HFFc6 (cell line): ENCODE results near the gene TSPAN3. TPM values are rescaled to one million over a fixed set of nuclear protein-coding genes. Genes with fewer than 3 reads are reported as not detected.

ENCODE experiments used
- DNase-seq: peaks from one replicate; pipeline ENCODE4 v3.0.0-alpha.2; 2018
- H3K27ac Mint-ChIP-seq: 2 replicates; pipeline ENCODE4 v1.8.0; 2020; ENCODE audit warnings: mild to moderate bottlenecking, mixed read lengths
- H3K27me3 Mint-ChIP-seq: 2 replicates; pipeline ENCODE4 v1.8.0; 2021; ENCODE audit warnings: mild to moderate bottlenecking, moderate library complexity, mixed read lengths; ENCODE audit not compliant: insufficient read depth
- H3K36me3 Mint-ChIP-seq: 2 replicates; pipeline ENCODE4 v1.8.0; 2021; ENCODE audit warnings: low read depth, mixed read lengths
- H3K4me1 Mint-ChIP-seq: 2 replicates; pipeline ENCODE4 v1.8.0; 2020; ENCODE audit warnings: low read depth, mixed read lengths
- H3K4me3 Mint-ChIP-seq: 2 replicates; pipeline ENCODE4 v1.8.0; 2020; ENCODE audit warnings: mild to moderate bottlenecking, moderate library complexity, mixed read lengths
- H3K9me3 Mint-ChIP-seq: 2 replicates; pipeline ENCODE4 v1.8.0; 2020; ENCODE audit warnings: mild to moderate bottlenecking, mixed read lengths
- total RNA-seq, 6 experiments: library from RNA; stranded (reverse); fragmentation: NEBNext Ultra II Directional; extraction: Animal tissue kit (Norgen Biotek cat#: 25700); gene quantifications; 2 replicates in 1 of 6; 3 replicates in 5 of 6; pipeline ENCODE4 v1.2.3, GENCODE V29; 2021
- TF ChIP-seq, protein P1 (sequence below): fragments of 200-600 bp; sonication (generic); IDR thresholded peaks from 2 replicates; pipeline ENCODE4 v1.5.0; 2021; ENCODE audit warnings: antibody characterized with exemption, mild to moderate bottlenecking

The TSPAN3 gene
- total RNA-seq, 6 experiments from 2014 or later: 153 to 222 (median 183) TPM

DNA sequence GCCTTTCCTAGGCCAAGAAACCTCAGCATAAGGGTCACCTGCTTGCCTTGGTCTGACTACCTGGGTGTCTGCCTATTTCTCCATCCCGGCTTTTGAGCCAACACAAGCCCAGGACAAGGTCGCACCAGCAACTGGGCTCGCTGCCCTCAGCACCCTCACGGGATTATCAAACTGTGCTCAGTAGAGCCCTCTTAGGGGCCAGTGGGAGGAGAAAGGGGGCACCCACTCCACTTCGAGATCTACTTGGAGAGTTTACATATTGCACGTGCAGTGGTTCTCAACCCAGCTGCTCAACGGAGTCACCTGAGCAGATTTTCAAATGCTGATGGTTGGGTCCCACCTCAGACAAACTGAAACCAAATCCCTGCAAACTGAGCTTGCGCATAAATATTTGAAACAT is 31.1 kb downstream of the TSPAN3 start:
- TF ChIP-seq, protein P1, sequence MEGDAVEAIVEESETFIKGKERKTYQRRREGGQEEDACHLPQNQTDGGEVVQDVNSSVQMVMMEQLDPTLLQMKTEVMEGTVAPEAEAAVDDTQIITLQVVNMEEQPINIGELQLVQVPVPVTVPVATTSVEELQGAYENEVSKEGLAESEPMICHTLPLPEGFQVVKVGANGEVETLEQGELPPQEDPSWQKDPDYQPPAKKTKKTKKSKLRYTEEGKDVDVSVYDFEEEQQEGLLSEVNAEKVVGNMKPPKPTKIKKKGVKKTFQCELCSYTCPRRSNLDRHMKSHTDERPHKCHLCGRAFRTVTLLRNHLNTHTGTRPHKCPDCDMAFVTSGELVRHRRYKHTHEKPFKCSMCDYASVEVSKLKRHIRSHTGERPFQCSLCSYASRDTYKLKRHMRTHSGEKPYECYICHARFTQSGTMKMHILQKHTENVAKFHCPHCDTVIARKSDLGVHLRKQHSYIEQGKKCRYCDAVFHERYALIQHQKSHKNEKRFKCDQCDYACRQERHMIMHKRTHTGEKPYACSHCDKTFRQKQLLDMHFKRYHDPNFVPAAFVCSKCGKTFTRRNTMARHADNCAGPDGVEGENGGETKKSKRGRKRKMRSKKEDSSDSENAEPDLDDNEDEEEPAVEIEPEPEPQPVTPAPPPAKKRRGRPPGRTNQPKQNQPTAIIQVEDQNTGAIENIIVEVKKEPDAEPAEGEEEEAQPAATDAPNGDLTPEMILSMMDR: no peak
- Mint-ChIP-seq H3K36me3 (peaks cover 23% of the 10 kb centered on the region), H3K9me3 (peaks cover 13% of the 10 kb centered on the region; the same call in 1 of the 2 replicates), H3K4me3 (no peak overlapping the region), H3K27ac (no peak overlapping the region; the same call in 1 of the 2 replicates), H3K27me3 (peaks cover 9% of the 10 kb centered on the region), H3K4me1 (peaks cover 11% of the 10 kb centered on the region)
- DNase-seq: no peak

DNA sequence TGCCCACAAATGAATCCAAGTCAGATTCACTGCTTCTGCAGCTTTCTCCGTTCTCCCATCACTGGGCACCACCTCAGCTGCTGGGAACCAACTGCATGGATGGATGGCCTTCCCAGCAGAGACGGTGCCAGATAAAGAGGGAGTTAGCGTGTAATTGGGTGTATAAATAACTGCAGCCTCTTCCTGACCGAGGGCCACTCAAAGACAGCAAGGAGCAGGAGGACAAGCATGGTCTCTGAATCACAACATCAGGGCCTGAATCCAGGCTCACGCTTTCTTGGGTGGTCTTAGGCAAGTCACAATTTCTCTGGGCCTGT is 31.7 kb downstream of the TSPAN3 start:
- Mint-ChIP-seq H3K27me3 (peaks cover 10% of the 10 kb centered on the region), H3K4me3 (no peak overlapping the region), H3K36me3 (peaks cover 23% of the 10 kb centered on the region), H3K27ac (0 out of 2 replicates have a peak overlapping the region, but pooled peaks have one; percentile 10), H3K4me1 (peaks cover 11% of the 10 kb centered on the region), H3K9me3 (peaks cover 13% of the 10 kb centered on the region; the same call in 1 of the 2 replicates)
- TF ChIP-seq, protein P1: no peak
- DNase-seq: no peak

DNA sequence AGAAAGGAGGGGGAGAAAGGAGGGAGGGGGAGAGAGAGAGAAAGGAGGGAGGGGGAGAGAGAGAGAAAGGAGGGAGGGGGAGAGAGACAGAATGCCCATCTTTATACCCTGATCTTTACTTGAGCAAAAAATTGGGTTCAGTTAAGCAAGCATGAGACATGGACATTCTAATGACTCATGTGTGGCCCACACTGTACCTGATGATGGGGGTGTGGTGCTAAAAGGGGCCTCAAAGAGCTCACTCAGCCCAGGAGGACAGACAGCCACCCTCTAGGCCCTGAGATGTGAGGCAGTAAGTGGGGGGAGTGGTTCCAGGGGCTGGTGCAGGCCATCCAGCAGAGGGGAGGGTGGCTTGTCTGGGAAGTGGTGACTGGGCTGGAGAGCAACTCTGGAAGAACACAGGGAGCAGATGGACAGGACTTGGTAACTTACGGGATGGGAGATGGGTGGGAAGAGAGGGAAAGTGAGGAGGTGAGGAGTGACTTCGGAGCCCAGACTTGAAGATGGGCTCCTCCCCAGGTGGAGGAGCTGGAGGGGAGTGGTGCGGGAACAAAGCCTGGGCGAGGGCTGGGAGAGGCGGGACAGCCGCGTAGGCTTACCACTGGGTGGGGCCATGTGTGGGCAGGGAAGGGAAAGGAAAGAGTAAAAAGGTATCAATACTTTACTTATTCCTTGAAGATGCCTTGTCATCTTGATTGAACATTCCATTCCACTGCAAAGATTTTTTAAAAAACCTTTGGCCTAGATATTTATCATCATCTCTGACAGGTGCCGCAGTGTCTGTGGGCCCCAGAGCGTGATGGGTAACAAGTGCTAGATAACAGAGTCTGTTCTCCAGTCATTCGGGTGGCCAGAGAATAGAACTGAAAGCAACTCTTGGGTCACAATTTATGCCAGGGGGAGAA is 32.3 kb downstream of the TSPAN3 start:
- H3K4me3 Mint-ChIP-seq: no peak overlapping the region
- H3K36me3 Mint-ChIP-seq: peaks cover 20% of the 10 kb centered on the region
- H3K4me1 Mint-ChIP-seq: peaks cover 11% of the 10 kb centered on the region
- peaks cover 13% of the 10 kb centered on the region; the same call in 1 of the 2 replicates for H3K9me3 Mint-ChIP-seq
- no peak for DNase-seq
- no peak overlapping the region for H3K27ac Mint-ChIP-seq
- H3K27me3 Mint-ChIP-seq: peaks cover 14% of the 10 kb centered on the region
- TF ChIP-seq, protein P1: no peak

DNA sequence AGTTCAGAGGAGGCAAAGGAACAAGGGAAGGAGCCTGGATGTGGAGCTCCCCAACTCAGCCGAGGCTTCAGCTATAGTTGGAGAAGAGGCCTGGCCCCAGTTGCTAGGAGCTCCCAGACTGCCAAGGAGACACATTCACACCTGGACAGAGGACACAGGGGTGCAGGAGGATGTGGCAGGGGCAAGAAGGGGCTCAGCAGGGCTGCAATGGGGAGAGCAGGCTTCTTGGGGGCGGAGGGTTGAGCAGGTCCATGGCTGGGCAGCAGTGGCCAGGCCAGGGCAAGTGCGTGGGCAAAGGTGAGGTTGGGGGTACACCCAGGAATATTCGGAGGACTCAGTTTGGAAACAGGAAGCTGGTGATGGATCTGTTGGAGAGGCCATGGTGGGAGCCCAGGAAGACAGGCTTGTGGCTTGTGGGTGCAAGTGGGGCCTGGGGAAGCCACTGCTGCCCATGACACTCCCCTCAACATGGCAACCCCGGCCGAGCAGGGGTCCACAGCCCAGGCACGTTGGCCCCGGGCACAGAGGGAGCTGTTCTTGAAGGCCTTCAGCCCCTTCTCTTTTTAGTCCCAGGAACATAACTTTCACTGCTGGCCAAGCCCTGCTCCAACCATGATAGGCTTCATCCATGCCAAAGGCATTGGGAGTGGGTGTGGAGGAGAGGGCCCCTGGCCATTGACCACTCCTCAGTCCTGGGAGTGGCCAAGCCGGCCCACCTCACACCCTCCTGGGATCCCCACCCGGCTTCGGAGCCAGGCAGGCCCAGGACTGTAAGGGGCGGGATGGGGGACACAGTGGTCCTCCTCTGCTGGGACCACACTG is 33.3 kb downstream of the TSPAN3 start:
- no peak overlapping the region for H3K4me3 Mint-ChIP-seq
- TF ChIP-seq, protein P1: no peak

DNA sequence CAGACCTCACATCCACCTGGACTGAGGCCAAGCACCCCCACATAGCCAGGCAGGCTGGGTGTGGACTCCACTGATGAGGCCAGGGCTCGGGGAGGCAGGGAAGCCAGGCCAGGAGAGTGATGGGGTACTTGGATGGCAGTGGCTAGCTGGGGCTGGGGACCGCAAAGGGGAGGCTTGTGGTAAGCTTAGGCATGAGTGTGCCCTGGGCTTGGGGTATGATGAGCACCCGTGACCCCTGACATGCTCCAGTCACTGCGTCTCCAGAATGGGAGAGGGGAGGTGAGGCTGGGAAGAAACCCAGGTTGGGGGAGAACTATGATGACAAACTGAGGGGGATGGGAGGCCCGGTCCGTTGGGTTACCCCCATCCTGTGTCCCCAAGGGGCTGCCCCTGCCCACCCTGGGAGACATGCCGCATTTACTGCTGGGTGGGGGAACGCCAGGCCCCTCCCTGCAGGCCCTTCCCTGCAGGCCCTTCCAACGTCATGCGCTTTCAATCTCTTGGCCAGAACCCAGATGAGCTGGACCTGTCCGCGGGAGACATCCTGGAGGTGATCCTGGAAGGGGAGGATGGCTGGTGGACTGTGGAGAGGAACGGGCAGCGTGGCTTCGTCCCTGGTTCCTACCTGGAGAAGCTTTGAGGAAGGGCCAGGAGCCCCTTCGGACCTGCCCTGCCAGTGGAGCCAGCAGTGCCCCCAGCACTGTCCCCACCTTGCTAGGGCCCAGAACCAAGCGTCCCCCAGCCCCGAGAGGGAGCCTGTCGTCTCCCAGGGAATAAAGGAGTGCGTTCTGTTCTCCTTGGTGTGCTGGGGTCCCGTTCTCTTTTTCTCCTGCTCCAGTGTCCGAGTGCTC is 34.1 kb downstream of the TSPAN3 start:
- 0 out of 2 replicates have a peak, but pooled peaks cover 6% of the 10 kb centered on the region for H3K36me3 Mint-ChIP-seq
- TF ChIP-seq, protein P1: no peak
- H3K9me3 Mint-ChIP-seq: peaks cover 13% of the 10 kb centered on the region; the same call in 1 of the 2 replicates
- H3K27me3 Mint-ChIP-seq: peaks cover 15% of the 10 kb centered on the region
- peaks cover 11% of the 10 kb centered on the region for H3K4me1 Mint-ChIP-seq
- no peak overlapping the region for H3K27ac Mint-ChIP-seq
- no peak for DNase-seq
- no peak overlapping the region for H3K4me3 Mint-ChIP-seq

More for the DNA sequence above, 33.3 kb downstream of the TSPAN3 start:
- peaks cover 13% of the 10 kb centered on the region; the same call in 1 of the 2 replicates for H3K9me3 Mint-ChIP-seq
- no peak for DNase-seq
- H3K36me3 Mint-ChIP-seq: peaks cover 10% of the 10 kb centered on the region; the same call in 1 of the 2 replicates
- peaks cover 11% of the 10 kb centered on the region for H3K4me1 Mint-ChIP-seq
- H3K27me3 Mint-ChIP-seq: peaks cover 15% of the 10 kb centered on the region
- no peak overlapping the region for H3K27ac Mint-ChIP-seq
